ENCODE measurements around the gene PARD6B.

DNA sequence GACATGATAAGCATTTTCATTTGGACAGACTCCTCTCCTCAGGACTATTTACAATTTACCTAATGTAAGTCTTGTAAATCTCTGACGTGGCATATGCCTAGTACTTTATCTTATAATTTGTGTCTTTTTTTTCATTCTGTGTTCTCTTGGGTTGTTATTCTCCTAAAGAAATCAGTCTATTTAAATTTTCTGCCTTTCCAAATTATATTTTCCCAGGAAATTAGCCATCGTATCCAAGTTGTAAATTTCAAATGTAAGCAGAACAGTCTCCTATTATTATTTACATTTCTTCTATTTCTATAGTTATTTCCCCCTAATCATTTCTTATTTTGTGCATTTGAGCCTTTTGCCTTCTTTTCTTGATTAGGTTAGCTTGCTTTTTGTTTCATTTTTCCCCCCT is 46.0 kb downstream of the PARD6B start:
- TF ChIP-seq, protein P1, sequence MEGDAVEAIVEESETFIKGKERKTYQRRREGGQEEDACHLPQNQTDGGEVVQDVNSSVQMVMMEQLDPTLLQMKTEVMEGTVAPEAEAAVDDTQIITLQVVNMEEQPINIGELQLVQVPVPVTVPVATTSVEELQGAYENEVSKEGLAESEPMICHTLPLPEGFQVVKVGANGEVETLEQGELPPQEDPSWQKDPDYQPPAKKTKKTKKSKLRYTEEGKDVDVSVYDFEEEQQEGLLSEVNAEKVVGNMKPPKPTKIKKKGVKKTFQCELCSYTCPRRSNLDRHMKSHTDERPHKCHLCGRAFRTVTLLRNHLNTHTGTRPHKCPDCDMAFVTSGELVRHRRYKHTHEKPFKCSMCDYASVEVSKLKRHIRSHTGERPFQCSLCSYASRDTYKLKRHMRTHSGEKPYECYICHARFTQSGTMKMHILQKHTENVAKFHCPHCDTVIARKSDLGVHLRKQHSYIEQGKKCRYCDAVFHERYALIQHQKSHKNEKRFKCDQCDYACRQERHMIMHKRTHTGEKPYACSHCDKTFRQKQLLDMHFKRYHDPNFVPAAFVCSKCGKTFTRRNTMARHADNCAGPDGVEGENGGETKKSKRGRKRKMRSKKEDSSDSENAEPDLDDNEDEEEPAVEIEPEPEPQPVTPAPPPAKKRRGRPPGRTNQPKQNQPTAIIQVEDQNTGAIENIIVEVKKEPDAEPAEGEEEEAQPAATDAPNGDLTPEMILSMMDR (IDR thresholded peaks at IDR 0.05): no peak
- TF ChIP-seq POLR2A (IDR thresholded peaks at IDR 0.05) (no peak), POLR2AphosphoS5 (IDR thresholded peaks at IDR 0.05) (no peak), EP300 (IDR thresholded peaks at IDR 0.05) (no peak)
